Measurements from ENCODE around the gene MARCHF7. TPM values are rescaled to one million over a fixed set of nuclear protein-coding genes. Genes with fewer than 3 reads are reported as not detected.
"Not testable (repeated sequence)": the region's sequence is repeated elsewhere in the genome, so short reads cannot be mapped to it uniquely, and the experiment has no call there.

MARCHF7 gene
- polyA plus RNA-seq, 4 donors, result 155 to 172 (median 163) TPM

DNA sequence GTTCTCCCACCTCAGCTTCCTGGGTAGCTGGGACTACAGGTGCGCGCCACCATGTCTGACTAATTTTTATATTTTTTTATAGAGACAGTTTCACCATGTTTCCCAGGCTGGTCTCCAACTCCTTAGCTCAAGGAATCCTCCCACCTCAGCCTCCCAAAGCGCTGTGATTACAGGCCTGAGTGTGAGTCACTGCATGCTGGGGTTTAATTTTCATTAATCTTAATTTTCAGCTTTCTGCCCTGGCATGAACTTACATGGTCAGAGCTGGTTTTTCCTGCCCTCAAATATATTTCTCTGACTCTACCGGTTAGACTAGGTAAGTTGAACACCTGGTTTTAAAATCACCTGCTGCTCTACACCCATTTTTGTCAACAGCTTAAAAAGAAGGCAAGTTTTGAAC, 3.1 kb downstream of the MARCHF7 start:
- DNase-seq (ENCODE audit: low read depth in 4 of 4, low spot score in 3 of 4), result no peak

DNA sequence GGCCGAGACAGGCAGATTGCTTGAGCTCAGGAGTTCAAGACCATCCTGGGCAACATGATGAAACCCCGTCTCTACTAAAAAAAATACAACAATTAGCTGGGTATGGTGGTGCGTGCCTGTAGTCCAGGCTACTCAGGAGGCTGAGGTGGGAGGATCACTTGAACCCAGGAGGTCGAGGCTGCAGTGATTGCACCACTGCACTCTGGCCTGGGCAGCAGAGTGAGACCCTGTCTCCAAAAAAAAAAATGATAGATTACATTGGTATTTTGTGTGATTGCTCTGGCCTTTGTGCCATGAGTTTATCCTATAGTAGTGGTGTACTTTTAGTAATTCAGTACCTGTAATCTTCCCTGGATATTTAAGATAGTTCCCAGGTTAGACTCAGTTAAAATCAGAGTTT, 4.1 kb downstream of the MARCHF7 start:
- DNase-seq (ENCODE audit: low read depth in 4 of 4, low spot score in 3 of 4), result not testable (repeated sequence)

- DNase-seq (ENCODE audit: low read depth in 4 of 4, low spot score in 3 of 4), result no peak
These were observed 4.6 kb downstream of the MARCHF7 start for GRCh38 chr2:159716857-159717256.

GRCh38 chr2:159720676-159721075, 8.4 kb downstream of the MARCHF7 start:
- DNase-seq (ENCODE audit: low read depth in 4 of 4, low spot score in 3 of 4), result no peak

GRCh38 chr2:159722580-159722979, 10.3 kb downstream of the MARCHF7 start:
- DNase-seq (ENCODE audit: low read depth in 4 of 4, low spot score in 3 of 4), result no peak

- DNase-seq (ENCODE audit: low read depth in 4 of 4, low spot score in 3 of 4), result not testable (repeated sequence)
These were observed 12.7 kb downstream of the MARCHF7 start for GRCh38 chr2:159724795-159725572.

GRCh38 chr2:159725713-159726112, 13.4 kb downstream of the MARCHF7 start:
- DNase-seq (ENCODE audit: low read depth in 4 of 4, low spot score in 3 of 4), result no peak

GRCh38 chr2:159728629-159729028, 16.3 kb downstream of the MARCHF7 start:
- no peak for DNase-seq (ENCODE audit: low read depth in 4 of 4, low spot score in 3 of 4)

DNA sequence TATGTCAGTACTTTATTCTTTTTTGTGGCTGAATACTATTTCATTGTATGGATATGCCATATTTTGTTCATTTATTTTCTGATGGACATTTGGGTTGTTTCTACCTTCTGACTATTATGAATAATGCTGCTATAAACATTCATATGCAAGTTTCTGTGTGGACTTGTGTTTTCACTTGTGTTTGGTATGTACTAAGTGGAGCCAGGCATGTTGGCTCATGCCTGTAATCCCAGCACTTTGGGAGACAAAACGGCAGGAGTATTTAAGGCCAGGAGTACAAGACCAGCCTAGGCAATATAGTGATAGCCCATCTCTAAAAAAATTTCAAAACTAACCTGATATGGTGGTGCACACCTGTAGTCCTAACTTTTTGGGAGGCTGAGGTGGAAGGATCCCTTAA, 23.3 kb downstream of the MARCHF7 start:
- no peak for DNase-seq (ENCODE audit: low read depth in 4 of 4, low spot score in 3 of 4)

DNA sequence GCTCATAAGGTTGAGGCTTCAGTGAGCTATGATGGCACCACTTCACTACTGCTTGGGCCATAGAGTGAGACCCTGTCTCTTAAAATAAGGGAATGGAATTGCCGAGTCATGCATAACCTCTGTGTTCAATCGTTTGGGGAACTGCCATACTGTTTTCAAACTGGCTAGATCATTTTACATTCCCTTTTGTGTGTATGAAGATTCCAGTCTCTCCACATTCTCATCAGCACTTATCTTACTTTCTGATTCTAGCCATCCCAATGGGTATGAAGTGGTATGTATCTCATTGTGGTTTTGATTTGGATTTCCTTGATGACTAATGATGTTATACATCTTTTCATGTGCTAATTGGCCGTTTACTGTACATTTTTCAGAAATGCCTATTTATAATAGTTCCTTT, 23.7 kb downstream of the MARCHF7 start:
- no peak for DNase-seq (ENCODE audit: low read depth in 4 of 4, low spot score in 3 of 4)

GRCh38 chr2:159737292-159737916, 25.1 kb downstream of the MARCHF7 start:
- DNase-seq (ENCODE audit: low read depth in 4 of 4, low spot score in 3 of 4), result no peak

- no peak for DNase-seq (ENCODE audit: low read depth in 4 of 4, low spot score in 3 of 4)
These were observed 25.6 kb downstream of the MARCHF7 start for GRCh38 chr2:159737917-159738296.

DNA sequence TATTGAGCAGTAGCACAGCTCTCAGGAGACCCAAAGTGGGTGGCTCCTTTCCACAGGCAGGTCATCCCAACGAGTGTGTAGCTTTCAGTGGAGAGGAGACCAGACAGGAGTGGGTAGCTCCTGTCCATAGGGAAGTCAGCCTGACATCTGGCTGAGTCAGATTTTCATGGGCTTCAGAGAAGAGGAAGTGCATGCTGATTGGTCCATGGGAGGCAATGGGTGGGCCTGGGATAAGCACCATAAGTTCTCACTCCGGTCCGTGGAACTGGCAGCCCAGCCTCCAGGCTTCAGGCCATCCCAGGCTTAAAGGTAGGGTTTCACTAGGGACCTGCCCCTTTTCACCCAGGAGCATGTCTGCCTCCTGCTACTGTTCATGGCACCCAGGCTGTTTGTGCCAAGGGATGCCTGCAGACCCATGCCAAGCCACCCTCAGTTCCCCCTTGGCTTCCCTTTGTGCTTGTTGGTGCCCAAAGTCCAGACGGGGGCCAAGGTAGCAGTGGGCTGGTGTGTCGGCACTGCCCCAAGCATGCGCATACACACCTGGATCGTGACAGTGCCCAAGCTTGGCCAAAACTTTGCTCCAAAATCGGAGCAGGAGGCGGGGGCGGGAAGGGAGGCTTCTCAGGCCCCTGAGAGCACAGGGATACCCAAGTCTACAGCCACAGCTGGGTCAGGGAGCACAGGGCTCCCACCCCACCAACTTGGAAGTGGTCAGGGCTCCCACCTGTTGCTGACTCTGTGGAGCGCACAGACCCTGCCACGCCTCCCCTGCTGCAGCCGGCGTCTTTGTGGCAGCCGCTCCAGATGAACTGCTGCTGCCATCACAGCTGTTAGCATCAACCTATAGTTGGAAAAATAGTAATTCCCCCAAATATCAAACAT, 26.4 kb downstream of the MARCHF7 start:
- DNase-seq (ENCODE audit: low read depth in 4 of 4, low spot score in 3 of 4), result no peak

GRCh38 chr2:159742846-159743245, 30.5 kb downstream of the MARCHF7 start:
- no peak for DNase-seq (ENCODE audit: low read depth in 4 of 4, low spot score in 3 of 4)

- peak in 1 of 4 donors; percentile 2 for DNase-seq (ENCODE audit: low read depth in 4 of 4, low spot score in 3 of 4)
These were observed 32.1 kb downstream of the MARCHF7 start for GRCh38 chr2:159744363-159744762.

DNA sequence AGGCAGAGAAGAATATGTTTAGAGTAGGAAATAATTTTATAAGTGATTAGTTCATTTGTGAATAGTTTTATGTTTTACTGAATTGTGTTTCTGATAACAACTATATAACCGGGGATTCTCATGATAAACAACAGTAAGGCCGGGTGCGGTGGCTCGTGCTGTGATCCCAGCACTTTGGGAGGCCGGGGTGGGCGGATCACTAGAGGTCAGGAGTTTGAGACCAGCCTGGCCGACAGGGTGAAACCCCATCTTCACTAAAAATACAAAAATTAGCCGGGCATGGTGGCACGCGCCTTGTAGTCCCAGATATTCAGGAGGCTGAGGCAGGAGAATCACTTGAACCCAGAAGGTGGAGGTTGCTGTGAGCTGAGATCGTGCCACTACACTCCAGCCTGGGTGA, 32.9 kb downstream of the MARCHF7 start:
- DNase-seq (ENCODE audit: low read depth in 4 of 4, low spot score in 3 of 4), result not testable (repeated sequence)

DNA sequence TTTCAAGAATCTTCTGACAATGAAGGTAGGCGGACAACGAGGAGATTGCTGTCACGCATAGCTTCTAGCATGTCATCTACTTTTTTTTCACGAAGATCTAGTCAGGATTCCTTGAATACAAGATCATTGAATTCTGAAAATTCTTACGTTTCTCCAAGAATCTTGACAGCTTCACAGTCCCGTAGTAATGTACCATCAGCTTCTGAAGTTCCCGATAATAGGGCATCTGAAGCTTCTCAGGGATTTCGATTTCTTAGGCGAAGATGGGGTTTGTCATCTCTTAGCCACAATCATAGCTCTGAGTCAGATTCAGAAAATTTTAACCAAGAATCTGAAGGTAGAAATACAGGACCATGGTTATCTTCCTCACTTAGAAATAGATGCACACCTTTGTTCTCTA, 35.8 kb downstream of the MARCHF7 start:
- no peak for DNase-seq (ENCODE audit: low read depth in 4 of 4, low spot score in 3 of 4)

DNA sequence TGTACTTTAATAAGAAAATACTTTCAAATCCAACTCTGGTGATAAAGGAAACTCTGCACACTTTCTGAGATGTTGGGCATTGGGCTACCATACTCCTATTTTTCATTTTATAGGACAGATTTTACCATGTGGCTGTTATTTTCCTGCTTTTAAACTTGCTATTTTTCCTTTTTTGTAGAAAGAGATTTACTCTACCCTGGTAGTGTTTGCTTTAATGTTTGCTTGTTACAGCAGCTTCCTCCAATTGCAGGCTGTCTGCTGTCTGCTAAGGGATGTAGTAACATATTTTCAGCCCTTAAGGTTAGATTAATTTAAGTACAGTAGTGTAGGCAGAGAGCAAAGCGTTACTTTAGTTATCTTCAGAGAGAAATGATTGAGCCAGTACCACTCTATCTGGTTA, 38.6 kb downstream of the MARCHF7 start:
- no peak for DNase-seq (ENCODE audit: low read depth in 4 of 4, low spot score in 3 of 4)

GRCh38 chr2:159753797-159754196, 41.5 kb downstream of the MARCHF7 start:
- no peak for DNase-seq (ENCODE audit: low read depth in 4 of 4, low spot score in 3 of 4)

DNA sequence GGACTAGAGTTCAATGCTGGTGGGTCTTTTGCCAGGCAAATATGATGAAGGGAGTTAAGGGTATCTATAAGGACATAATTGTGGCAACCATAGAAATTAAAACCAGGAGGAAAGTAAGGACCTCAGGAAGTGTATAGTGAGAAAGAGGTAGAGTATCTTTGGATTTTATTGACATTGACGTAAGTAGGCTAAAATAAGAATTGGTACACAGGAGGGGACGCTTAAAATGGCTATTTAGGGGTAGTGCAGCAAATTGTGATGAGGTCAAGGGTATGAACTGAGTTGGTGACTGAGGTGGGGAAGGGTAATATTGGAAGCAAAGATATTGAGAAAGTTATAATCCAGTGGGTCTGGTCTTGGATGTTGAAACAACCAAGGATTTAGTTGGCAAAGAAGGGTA, 42.7 kb downstream of the MARCHF7 start:
- DNase-seq (ENCODE audit: low read depth in 4 of 4, low spot score in 3 of 4), result no peak

GRCh38 chr2:159755788-159756187, 43.5 kb downstream of the MARCHF7 start:
- DNase-seq (ENCODE audit: low read depth in 4 of 4, low spot score in 3 of 4), result no peak

Measured in left renal pelvis (tissue), 4 donors.